ENCODE measurements around the gene WDR73.
A peak's percentile ranks its signal among the peaks of the same experiment; 100 is the strongest.
"Not testable (repeated sequence)": the region's sequence is repeated elsewhere in the genome, so short reads cannot be mapped to it uniquely, and the experiment has no call there.

Gene WDR73

DNA sequence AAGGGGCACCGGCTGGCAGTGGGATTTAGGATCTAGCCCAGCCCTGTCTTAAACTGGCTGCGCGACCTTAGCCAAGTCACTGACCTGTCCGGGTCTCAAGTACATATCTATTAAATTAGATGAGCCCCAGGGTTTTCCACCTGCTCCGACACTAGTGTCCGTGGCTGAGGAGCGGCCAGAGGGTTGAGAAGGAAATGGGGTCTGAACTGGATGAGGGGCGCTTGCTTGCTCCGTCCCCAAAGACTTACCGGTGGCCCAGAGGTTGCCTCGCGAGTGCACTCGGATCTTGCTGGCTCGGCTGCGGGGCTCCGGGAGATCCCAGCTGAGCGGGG, 3.6 kb upstream of the WDR73 start:
- no peak for DNase-seq (ENCODE audit: low read depth in 3 of 3)

- DNase-seq (ENCODE audit: low read depth in 3 of 3): no peak
Observed at GRCh38 chr15:84656972-84657371, 2.9 kb upstream of the WDR73 start.

GRCh38 chr15:84654689-84655453, 788 bp upstream of the WDR73 start:
- peak in 2 of 3 donors; percentile 72 to 74 for DNase-seq (ENCODE audit: low read depth in 3 of 3)

DNA sequence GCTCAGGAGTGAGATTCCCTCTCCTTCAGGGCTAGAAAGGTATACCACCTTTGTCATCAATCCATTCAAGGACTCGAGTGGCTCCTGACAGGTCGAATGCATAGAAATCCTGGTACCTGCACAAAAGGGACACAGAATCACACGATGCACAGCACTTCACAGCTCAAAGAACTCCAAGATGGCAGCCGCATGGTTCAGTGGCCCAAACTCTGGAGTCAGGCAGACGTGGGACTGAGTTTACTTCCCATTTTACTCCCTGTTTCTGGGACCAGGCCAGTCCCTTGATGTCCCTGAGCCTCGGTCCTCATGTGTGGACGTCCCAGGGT, 536 bp downstream of the WDR73 start:
- DNase-seq (ENCODE audit: low read depth in 3 of 3): no peak

DNA sequence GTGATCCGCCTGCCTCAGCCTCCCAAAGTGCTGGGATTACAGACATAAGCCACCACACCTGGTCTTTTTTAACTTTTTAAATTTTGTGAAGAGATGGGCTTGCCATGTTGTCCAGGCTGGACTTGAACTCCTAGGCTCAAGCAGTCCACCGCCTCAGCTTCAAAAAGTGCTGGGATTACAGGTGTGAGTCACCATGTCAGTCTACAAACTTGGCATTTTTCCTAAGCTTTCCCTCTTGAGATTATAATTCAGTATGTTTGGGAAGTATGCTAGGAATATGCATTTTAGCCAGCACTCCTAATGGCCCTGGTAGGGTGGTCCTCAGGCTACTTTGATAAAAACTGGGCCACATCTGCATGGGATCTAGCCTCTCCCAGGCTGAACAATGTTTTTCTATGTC, 4.4 kb downstream of the WDR73 start:
- DNase-seq (ENCODE audit: low read depth in 3 of 3): no peak

- no peak for DNase-seq (ENCODE audit: low read depth in 3 of 3)
Observed at GRCh38 chr15:84648539-84648938, 5.5 kb downstream of the WDR73 start.

GRCh38 chr15:84647726-84648125, 6.4 kb downstream of the WDR73 start:
- no peak for DNase-seq (ENCODE audit: low read depth in 3 of 3)

GRCh38 chr15:84645997-84646396, 8.1 kb downstream of the WDR73 start:
- DNase-seq (ENCODE audit: low read depth in 3 of 3): no peak

- DNase-seq (ENCODE audit: low read depth in 3 of 3): no peak
Observed at GRCh38 chr15:84645496-84645895, 8.6 kb downstream of the WDR73 start.

GRCh38 chr15:84643838-84644237, 10.2 kb downstream of the WDR73 start:
- no peak for DNase-seq (ENCODE audit: low read depth in 3 of 3)

GRCh38 chr15:84642640-84643039, 11.4 kb downstream of the WDR73 start:
- not testable (repeated sequence) for DNase-seq (ENCODE audit: low read depth in 3 of 3)

DNA sequence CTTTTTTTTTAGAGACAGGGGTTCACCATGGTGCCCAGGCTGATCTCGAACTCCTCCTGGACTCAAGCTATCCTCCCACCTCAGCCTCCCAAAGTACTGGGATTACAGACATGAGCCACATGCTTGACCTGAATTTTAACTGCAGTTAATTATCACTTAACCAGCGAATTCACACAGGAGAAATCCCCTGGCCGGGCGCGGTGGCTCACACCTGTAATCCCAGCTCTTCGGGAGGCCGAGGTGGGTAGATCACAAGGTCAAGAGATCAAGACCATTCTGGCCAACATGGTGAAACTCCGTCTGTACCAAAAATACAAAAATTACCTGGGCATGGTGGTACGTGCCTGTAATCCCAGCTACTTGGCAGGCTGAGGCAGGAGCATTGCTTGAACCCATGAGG, 12.2 kb downstream of the WDR73 start:
- DNase-seq (ENCODE audit: low read depth in 3 of 3): not testable (repeated sequence)

GRCh38 chr15:84638103-84638502, 16.0 kb downstream of the WDR73 start:
- no peak for DNase-seq (ENCODE audit: low read depth in 3 of 3)

GRCh38 chr15:84634228-84634837, 19.8 kb downstream of the WDR73 start:
- no peak for DNase-seq (ENCODE audit: low read depth in 3 of 3)

GRCh38 chr15:84633311-84634227, 20.5 kb downstream of the WDR73 start:
- DNase-seq (ENCODE audit: low read depth in 3 of 3): peak; percentile 56 to 70 (median 59)

DNA sequence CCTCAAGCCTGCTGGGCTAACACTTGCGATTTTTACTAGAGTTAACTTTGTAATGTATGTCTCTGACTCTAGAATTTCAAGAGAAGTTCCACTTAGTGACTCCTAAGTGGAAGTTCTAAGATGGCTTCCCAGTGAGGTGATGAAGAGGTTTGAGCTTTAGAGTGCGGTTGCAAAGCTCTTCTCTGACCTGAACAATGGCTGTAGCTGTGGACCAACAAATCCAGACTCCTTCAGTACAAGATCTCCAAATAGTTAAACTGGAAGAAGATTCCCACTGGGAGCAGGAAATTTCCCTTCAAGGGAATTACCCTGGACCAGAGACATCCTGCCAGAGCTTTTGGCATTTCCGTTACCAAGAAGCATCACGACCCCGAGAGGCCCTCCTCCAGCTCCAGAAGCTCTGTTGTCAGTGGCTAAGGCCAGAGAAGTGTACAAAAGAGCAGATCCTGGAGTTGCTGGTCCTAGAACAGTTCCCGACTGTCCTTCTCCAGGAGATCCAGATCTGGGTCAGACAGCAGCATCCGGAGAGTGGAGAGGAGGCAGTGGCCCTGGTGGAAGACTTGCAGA, 22.3 kb downstream of the WDR73 start:
- DNase-seq (ENCODE audit: low read depth in 3 of 3): no peak

GRCh38 chr15:84629033-84629432, 25.1 kb downstream of the WDR73 start:
- DNase-seq (ENCODE audit: low read depth in 3 of 3): no peak

DNA sequence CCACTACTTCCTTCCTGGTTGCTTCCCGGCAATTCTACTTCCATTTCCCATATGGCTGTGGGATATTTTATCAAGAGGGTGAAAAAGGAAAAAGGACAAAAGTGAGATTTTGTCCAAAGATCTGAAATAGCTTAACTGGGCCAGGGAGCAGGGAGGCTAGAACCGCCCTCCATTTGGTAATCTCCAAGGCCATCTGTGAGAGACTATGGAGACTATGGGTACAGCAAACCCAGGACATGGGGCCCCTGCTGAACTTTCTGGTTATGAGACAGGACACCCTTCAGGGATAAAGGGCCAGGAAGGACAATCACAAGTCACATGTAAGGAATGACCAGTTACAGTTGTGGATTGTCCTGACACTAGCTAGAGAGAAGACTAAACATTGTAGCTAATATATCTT, 29.0 kb downstream of the WDR73 start:
- DNase-seq (ENCODE audit: low read depth in 3 of 3): no peak

DNA sequence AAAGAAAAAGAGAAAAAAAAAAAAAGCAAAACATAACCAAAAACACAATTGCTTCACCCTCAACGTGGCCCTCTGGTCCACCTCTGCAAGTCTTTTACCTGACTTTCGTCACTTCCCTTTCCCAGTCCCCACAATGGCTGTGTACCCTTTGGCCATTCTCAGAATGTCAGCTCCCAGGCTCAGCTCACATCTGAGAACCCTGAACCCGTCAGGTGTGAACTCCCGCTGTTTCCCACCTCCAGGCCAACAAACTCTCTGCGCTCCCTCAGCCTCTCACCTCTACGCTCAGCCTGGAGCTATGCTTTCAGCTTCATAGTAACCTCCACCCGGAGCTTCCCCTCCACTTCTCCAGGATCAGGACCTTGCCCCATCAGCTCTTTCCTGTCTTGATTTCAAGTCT, 29.7 kb downstream of the WDR73 start:
- DNase-seq (ENCODE audit: low read depth in 3 of 3): no peak

GRCh38 chr15:84621358-84621979, 32.6 kb downstream of the WDR73 start:
- no peak for DNase-seq (ENCODE audit: low read depth in 3 of 3)

GRCh38 chr15:84620626-84621025, 33.5 kb downstream of the WDR73 start:
- no peak for DNase-seq (ENCODE audit: low read depth in 3 of 3)

DNA sequence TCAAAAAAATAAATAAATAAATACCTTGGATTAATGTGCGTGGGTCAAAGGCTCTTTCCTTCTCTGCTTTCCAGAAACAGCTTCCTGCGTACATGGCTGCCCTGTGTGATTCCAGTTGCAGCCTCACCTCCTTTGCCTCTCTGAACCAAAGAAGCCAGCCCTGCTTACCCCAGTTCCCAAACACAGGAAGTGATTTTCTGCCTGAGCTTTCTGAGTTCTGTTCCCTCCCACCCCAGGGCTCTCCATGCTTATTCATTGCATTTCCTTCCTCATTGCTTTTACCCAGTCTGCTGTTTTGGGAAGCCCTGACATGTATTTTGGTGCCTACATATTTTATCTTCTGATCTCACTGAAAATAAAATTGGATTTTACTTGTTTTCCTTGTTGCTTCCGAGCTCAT, 37.8 kb downstream of the WDR73 start:
- DNase-seq (ENCODE audit: low read depth in 3 of 3): no peak
